Measurements from ENCODE around the gene TTC4. TPM values are rescaled to one million over a fixed set of nuclear protein-coding genes. Genes with fewer than 3 reads are reported as not detected.

Gene TTC4
- total RNA-seq, 1 donor from 2014 or later, result 25.8 TPM

- TF ChIP-seq CTCF (conservative IDR thresholded peaks at IDR 0.05), result no peak
- H3K9me3 Mint-ChIP-seq, result no peaks in the 10 kb centered on the region
- no peak for DNase-seq (ENCODE audit: extremely low spot score, unreplicated experiment)
- no peak overlapping the region for H3K4me3 Mint-ChIP-seq
- H3K27ac Mint-ChIP-seq, result peak overlapping the region; percentile 37
- H3K4me1 Mint-ChIP-seq (ENCODE audit: unreplicated experiment), result no peaks in the 10 kb centered on the region
- H3K36me3 Mint-ChIP-seq, result no peaks in the 10 kb centered on the region
- H3K27me3 Mint-ChIP-seq, result peaks cover 54% of the 10 kb centered on the region
These were observed 66.5 kb downstream of the TTC4 start for GRCh38 chr1:54782156-54782555.

- Mint-ChIP-seq H3K27me3 (peaks cover 54% of the 10 kb centered on the region), H3K4me3 (no peak overlapping the region), H3K27ac (peak overlapping the region; percentile 37), H3K9me3 (no peaks in the 10 kb centered on the region), H3K36me3 (no peaks in the 10 kb centered on the region), H3K4me1 (ENCODE audit: unreplicated experiment) (no peaks in the 10 kb centered on the region)
- no peak for DNase-seq (ENCODE audit: extremely low spot score, unreplicated experiment)
- TF ChIP-seq CTCF (conservative IDR thresholded peaks at IDR 0.05), result no peak
These were observed 66.9 kb downstream of the TTC4 start for GRCh38 chr1:54782588-54782987.

GRCh38 chr1:54784066-54784465 lies 68.4 kb downstream of the TTC4 start:
- H3K4me3 Mint-ChIP-seq, result no peak overlapping the region
- no peaks in the 10 kb centered on the region for H3K9me3 Mint-ChIP-seq
- DNase-seq (ENCODE audit: extremely low spot score, unreplicated experiment), result peak; percentile 63
- peaks cover 9% of the 10 kb centered on the region for H3K4me1 Mint-ChIP-seq (ENCODE audit: unreplicated experiment)
- no peak for TF ChIP-seq CTCF (conservative IDR thresholded peaks at IDR 0.05)
- no peak overlapping the region for H3K27ac Mint-ChIP-seq
- peaks cover 45% of the 10 kb centered on the region for H3K27me3 Mint-ChIP-seq
- H3K36me3 Mint-ChIP-seq, result no peaks in the 10 kb centered on the region

- no peak overlapping the region for H3K27ac Mint-ChIP-seq
- no peaks in the 10 kb centered on the region for H3K36me3 Mint-ChIP-seq
- DNase-seq (ENCODE audit: extremely low spot score, unreplicated experiment), result no peak
- peaks cover 24% of the 10 kb centered on the region for H3K27me3 Mint-ChIP-seq
- H3K4me1 Mint-ChIP-seq (ENCODE audit: unreplicated experiment), result peaks cover 11% of the 10 kb centered on the region
- H3K9me3 Mint-ChIP-seq, result no peaks in the 10 kb centered on the region
- no peak for TF ChIP-seq CTCF (conservative IDR thresholded peaks at IDR 0.05)
- H3K4me3 Mint-ChIP-seq, result no peak overlapping the region
These were observed 71.1 kb downstream of the TTC4 start for GRCh38 chr1:54786778-54787177.

GRCh38 chr1:54787604-54788003 lies 71.9 kb downstream of the TTC4 start:
- no peaks in the 10 kb centered on the region for H3K36me3 Mint-ChIP-seq

More at GRCh38 chr1:54787604-54788003, 71.9 kb downstream of the TTC4 start:
- DNase-seq (ENCODE audit: extremely low spot score, unreplicated experiment), result no peak
- peaks cover 16% of the 10 kb centered on the region for H3K27me3 Mint-ChIP-seq
- H3K27ac Mint-ChIP-seq, result no peak overlapping the region
- H3K9me3 Mint-ChIP-seq, result no peaks in the 10 kb centered on the region
- peaks cover 14% of the 10 kb centered on the region for H3K4me1 Mint-ChIP-seq (ENCODE audit: unreplicated experiment)
- no peak for TF ChIP-seq CTCF (conservative IDR thresholded peaks at IDR 0.05)
- H3K4me3 Mint-ChIP-seq, result no peak overlapping the region
